KOPT-K1 (cell line): ENCODE data around the gene RBSN.

Experiments used
- H3K27ac ChIP-seq: fragments of 200-600 bp; sonication (generic); 2 replicates; pipeline ENCODE4 v1.5.1; 2016; ENCODE audit warnings: antibody characterized with exemption, mild to moderate bottlenecking, low read depth, low read length; ENCODE audit not compliant: poor library complexity, severe bottlenecking
- H3K36me3 ChIP-seq: fragments of 200-600 bp; sonication (generic); 2 replicates; pipeline ENCODE4 v1.5.1; 2017; ENCODE audit warnings: antibody characterized with exemption, mild to moderate bottlenecking, low read length, moderate library complexity; ENCODE audit not compliant: insufficient read depth
- H3K9me3 ChIP-seq: fragments of 200-600 bp; sonication (generic); 2 replicates; pipeline ENCODE4 v1.5.1; 2017; ENCODE audit warnings: antibody characterized with exemption, low read length, mild to moderate bottlenecking; ENCODE audit not compliant: insufficient read depth, poor library complexity, severe bottlenecking

RBSN gene

DNA sequence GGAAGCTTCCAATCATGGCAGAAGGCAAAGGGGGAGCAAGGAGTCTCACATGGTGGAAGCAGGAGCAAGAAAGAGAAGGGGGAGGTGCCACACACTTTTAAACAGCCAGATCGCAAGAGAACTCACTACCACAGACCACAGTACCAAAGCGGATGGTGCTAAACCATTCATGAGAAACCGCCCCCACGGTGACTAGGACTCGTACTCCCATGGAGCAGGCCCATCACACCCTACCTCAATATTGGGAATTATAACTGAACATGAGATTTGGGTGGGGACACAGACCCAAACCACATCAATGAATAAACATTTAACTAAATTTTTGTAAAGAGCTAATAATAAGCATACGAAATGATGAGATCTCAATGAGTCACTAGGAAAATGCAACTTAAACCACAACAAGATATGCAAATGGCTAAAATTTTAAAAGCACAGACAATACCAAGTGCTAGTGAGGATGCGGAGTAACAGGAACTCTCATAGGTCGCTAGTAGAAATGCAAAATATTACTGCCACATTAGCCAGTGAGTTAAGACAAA lies 43.9 kb downstream of the RBSN start:
- no peak overlapping the region for H3K27ac ChIP-seq
- H3K36me3 ChIP-seq = peaks cover 100% of the 10 kb centered on the region
- H3K9me3 ChIP-seq = no peaks in the 10 kb centered on the region

DNA sequence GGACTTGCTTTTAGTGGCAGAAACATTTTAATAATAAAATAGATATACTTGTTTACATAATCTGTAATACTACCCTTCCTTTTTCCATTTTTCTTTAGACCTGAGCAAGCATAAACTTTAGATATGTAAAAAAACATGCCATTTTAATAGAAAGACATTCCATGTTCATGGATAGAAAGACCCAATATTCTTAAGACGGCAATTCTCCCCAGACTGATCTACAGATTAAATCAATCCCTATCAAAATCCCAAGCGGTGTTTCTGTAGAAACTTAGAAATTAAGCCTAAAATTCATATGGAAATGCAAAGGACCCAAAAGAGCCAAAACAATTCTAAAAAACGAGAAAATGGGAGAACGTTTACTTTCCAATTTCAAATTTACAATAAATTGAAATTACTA lies 45.4 kb downstream of the RBSN start:
- Histone ChIP-seq H3K27ac (no peak overlapping the region), H3K36me3 (peaks cover 100% of the 10 kb centered on the region), H3K9me3 (no peaks in the 10 kb centered on the region)

DNA sequence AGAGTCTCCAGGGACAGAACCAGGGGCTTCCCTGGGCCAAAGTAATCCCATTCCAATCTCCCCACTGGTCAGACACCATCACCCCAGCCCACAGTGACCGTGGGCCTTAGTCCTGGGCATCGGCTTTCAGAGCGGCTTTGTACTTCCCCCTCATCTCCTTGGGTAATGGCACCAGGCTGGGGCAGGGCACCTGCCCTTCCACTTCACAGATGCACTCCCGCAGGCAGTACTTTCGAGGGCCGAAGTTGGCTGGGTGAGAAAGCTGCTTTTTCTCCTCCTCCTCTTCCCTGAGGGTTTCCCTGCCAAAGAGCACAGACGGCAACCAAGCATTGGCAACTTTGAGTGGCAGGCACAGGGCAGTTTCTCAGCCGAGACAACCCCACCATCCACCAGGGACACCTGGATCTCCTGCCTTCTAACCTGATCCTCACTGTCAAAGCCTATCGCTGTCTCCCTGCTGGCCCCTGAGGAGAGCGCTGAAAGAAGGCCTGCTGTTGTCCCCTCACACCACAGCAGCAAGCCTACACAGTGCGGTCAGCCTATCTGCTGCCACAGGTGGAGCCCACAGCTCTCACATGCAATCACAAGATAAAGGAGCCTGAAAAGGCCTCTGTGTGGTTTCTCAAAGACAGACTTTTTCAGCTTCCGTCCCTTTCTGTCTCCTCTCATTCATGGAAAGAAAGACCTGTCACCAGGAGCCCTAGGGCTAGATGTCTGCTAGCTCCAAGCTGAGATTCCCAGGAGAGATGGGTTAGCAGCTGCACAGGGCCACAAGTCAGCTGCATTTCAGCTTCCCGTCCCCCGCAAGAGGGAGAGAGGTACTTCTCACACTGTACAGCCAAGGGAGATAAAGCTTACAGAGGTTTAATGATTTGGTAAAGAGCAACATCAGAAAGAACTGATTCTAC lies 46.4 kb downstream of the RBSN start:
- peaks cover 100% of the 10 kb centered on the region for H3K36me3 ChIP-seq
- H3K9me3 ChIP-seq = no peaks in the 10 kb centered on the region
- H3K27ac ChIP-seq = no peak overlapping the region

DNA sequence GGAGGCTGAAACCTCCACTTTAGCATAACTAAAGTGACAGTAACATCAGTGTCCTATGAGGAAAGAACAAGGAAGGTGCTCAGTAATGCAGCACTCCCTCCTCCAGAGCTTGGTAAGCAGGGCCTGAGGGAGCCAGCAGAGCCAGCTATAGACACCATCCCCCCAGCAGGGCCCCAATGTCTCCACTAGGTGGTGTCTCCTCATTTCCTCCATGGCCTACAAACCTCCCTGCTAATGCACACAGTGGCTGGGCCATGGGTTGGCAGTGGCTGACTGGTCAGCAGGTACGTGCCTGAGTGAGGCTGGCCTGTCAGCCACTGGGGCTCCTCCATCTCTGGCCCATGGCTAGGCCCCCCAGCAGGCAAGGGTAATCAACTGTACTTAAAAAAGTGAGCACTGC lies 47.4 kb downstream of the RBSN start:
- no peaks in the 10 kb centered on the region for H3K9me3 ChIP-seq
- peaks cover 100% of the 10 kb centered on the region for H3K36me3 ChIP-seq
- no peak overlapping the region for H3K27ac ChIP-seq

DNA sequence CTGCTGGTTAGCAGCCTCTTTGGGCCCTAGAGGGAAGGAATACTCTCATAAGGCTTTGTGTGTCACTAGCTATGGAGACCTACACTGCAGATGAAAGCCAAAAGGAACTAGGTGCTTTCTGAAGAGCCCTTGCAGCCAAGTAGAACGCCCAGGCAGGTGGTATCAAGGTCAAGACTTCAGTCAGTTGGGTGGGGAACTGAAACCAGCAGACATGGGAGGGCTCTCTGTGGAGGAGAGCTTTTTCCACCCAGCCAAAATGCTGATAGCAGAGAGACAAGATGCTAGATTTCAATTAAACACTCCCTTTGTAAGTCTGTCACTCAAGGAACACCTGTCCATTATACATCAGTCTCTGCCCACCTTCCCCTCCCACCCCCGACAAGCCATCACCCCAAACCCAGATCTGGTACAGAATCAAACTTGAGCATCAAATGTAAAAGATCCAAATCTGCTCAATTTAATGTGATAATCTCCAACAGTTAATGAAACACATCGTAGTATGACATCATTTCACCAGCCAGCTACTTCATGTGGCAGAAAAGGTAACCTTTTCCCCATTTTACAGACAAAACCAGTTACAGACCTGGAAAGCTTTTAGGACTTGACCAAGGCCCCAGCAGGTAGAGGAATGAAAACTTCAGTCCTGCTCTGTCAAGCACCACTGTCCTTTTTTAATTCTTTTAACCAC lies 48.4 kb downstream of the RBSN start:
- H3K36me3 ChIP-seq = peaks cover 100% of the 10 kb centered on the region
- no peak overlapping the region for H3K27ac ChIP-seq
- no peaks in the 10 kb centered on the region for H3K9me3 ChIP-seq

DNA sequence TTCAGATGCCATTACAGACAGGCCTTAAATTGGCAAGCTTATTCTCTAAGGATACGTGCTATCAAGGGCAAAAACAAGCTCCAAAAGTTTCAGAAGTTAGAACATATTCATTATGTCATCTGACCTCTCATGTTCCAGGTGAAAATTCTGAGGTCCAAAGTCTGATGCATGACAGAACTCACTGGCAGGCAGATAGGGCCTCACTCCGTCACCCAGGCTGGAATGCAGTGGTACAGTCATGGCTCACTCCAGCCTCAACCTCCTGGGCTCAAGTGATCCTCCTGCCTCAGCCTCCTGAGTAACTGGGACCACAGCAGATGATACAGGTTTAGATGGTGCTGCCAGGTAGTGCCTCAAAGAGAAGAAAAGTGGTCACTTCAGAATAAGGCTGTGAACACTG lies 49.4 kb downstream of the RBSN start:
- no peaks in the 10 kb centered on the region for H3K9me3 ChIP-seq
- peaks cover 100% of the 10 kb centered on the region for H3K36me3 ChIP-seq
- H3K27ac ChIP-seq = no peak overlapping the region

DNA sequence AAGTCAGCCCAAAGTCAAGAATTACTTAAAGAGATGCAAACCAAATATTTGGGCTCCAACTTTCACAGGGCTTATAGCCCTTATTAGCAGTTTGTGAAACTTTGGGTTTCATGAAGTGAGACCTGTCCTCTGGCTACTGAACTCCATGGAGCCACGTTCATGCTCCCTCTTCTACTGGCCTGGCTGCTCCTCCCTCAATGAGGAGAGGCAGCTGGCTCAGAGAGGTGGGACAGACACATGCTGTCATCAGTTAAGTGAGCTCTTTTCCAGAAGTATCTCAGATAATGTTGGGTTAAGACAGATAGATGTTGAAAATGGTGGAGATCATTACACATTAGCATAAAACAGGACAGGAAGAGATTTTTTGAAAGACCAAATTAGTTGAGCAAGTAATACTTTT lies 53.3 kb downstream of the RBSN start:
- no peak overlapping the region for H3K27ac ChIP-seq
- H3K9me3 ChIP-seq = no peaks in the 10 kb centered on the region
- H3K36me3 ChIP-seq = peaks cover 100% of the 10 kb centered on the region

DNA sequence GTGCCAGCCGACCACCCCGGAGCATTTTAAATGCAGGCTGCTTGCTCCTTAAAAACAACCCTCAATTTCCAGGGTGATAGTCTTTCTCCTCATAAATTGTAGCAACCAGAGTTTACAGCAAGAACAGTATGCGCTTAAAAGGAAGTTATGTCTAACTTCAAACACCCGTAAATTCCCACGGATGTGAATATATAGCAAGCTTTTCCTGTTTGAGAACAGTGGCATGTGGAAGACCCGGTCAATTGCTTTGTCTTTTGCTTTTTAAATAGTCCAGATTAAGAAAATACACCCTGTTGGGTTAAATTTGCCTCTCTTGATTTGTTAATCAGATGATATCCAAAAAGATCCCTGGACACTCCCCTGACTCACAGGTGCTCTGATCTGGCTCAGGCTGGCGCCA lies 54.6 kb downstream of the RBSN start:
- Histone ChIP-seq H3K9me3 (no peaks in the 10 kb centered on the region), H3K27ac (no peak overlapping the region), H3K36me3 (peaks cover 100% of the 10 kb centered on the region)

DNA sequence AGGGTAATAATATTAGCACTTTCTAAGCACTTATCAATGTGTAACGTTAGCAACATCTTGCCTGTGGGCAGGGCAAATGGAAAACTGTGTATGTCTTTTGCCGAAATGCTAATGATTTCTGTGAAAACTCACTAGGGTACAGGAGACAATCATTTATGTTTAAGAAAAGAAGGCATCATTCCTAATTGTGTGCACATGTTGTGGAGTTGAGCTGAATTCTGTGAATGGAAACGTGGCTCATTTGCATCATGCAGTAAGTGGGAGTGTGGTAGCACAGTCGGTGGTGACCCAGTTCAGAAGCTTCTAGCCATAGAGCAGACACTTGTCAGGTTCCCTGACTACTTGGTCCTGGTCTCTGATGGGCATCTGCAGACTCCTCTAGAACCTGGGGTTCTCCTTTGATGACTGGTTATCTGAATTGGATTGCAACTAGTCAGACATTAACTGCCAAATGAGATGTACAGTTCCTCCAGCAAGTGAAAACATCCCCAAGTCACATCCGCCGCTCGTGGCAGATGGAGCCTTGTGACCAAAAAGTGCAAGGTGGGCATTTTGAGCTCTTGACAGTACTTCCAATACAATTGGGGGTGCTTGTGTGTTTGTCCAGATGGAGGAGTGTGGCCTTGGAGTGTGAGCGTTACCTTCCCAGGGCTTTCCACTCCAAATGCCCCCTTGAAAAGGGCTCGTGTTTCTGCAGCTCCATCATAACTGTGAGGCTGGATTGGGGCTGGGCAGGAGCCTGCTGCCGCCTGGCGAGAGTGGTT lies 55.4 kb downstream of the RBSN start:
- Histone ChIP-seq H3K36me3 (peaks cover 100% of the 10 kb centered on the region), H3K27ac (no peak overlapping the region)

DNA sequence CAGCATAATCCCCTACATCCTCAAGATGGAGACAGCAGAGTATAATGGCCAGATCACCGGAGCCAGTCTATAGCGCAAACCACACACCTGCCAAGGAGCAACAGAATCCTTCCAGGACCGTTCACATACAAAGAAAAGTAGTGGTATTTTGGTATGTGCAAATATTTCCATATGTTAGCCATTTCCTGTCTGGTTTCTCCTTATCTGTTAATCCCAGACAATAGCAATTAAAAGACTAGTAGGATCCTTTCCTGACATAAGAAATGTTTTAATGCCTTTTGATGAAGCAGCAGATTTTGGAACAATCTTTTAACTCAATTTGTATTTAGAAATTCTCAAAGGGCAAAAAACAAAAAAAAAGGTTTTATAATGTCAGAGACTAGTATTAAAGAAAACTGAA lies 56.0 kb downstream of the RBSN start:
- Histone ChIP-seq H3K9me3 (no peaks in the 10 kb centered on the region), H3K36me3 (peaks cover 100% of the 10 kb centered on the region), H3K27ac (no peak overlapping the region)

More for the DNA sequence above, 55.4 kb downstream of the RBSN start:
- H3K9me3 ChIP-seq = no peaks in the 10 kb centered on the region

DNA sequence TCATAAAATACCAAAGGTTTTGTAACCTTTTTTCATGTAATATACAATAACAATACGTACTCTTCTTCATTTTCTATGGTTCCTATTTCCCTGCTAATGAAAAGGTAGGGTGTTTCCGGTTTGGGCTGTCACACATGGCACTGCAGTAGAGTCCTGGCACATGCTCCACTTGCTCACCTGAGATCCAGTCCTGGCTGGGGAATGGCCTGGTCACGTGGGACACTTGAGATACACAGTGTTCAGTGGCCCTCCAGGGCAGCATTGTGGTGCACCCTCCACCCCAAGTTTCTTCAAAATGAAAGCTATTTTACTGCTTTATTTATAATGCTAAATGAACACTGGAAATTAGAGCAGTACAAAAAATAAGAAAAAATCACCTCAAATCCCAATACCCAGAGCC lies 57.0 kb downstream of the RBSN start:
- Histone ChIP-seq H3K27ac (no peak overlapping the region), H3K36me3 (peaks cover 100% of the 10 kb centered on the region)

DNA sequence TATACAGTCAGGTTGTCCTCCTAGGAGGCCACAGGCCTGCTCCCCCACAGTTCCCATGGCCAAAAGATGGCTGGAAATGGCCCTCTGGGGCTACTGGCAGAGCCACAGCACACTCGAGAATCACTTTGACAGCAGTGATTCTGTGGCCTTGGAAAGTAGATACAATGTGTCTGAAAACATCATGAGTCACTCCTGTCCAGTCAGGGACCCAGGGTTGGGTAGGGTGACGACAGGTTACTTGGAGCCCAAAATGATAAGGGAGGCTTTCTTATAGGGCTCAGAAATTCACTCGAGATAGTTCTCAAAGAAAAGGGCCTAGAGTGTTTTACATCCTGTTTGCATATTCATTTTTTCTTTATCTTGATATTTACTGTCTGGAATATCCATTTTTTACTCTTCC lies 58.1 kb downstream of the RBSN start:
- Histone ChIP-seq H3K27ac (no peak overlapping the region), H3K36me3 (peaks cover 100% of the 10 kb centered on the region), H3K9me3 (no peaks in the 10 kb centered on the region)

More for the DNA sequence above, 57.0 kb downstream of the RBSN start:
- no peaks in the 10 kb centered on the region for H3K9me3 ChIP-seq

DNA sequence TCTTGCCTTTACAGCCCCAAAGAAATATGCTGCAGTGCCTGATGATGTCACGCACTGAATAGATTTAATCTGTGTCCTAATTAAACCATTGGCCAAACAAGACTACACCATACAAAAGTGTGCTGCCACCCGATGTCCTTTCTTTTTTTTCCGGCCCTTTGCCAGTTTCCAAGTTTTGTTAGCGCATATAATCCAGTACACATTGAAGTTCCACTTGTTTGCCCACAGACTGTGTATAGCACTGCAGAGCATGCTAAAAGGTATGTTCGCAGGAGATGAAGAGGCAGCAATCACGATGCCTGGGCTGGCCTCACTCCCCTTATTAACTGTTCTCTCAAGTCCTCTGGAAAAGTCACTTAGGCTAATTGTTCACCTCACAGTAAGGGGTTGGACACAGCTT lies 60.6 kb downstream of the RBSN start:
- Histone ChIP-seq H3K27ac (no peak overlapping the region), H3K9me3 (no peaks in the 10 kb centered on the region), H3K36me3 (peaks cover 100% of the 10 kb centered on the region)

DNA sequence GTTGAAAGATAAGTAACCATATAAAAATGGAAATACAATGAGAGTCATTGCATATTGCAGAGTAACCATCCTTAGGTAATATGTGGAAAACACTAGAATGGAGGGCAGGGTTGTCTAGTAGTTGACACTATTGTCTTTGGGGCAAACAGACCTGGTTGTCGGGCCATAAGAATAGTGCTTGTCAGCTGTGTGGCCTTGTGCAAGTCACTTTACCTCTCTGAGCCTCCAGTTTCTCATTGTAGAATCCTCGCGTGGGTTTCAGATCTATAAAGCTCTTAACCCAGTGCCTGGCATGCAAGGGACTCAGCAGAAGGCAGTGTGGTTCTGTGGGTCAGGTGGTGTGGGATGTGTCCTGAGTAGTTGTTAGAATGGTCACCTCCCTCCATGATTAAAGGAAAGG lies 65.8 kb downstream of the RBSN start:
- H3K9me3 ChIP-seq = no peaks in the 10 kb centered on the region
- H3K36me3 ChIP-seq = peaks cover 100% of the 10 kb centered on the region
- H3K27ac ChIP-seq = no peak overlapping the region

DNA sequence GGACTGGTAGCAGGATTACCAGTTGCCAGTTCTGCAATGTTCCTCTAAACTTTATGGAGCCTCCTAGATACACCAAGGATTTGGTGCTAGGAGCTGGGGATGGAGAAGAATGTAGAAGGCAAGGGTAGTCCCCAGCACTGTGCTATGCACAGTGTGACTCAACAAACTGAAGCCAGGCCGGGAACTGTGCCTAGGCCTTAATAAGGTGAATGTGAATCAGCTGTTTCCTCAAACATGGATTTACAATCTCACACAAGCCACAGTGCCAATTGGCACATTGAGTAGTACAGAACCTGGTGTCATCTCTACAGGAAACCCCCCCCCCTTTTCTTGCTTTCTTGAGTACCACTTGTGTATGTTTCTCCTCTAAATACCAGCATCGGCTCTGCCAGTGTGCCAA lies 66.3 kb downstream of the RBSN start:
- H3K27ac ChIP-seq = no peak overlapping the region
- no peaks in the 10 kb centered on the region for H3K9me3 ChIP-seq
- H3K36me3 ChIP-seq = peaks cover 100% of the 10 kb centered on the region
